ENCODE measurements around the gene CD40.

Gene CD40

GRCh38 chr20:46131396-46131795 is 13.3 kb downstream of the CD40 start:
- Histone ChIP-seq H2AFZ (ENCODE audit: low read length) (no peak overlapping the region), H3K79me2 (ENCODE audit: insufficient read depth, low read length) (no peaks in the 10 kb centered on the region), H3K9ac (ENCODE audit: low read depth, low read length, poor library complexity, severe bottlenecking) (no peak overlapping the region), H3K4me1 (ENCODE audit: insufficient read depth, low read length, poor library complexity, severe bottlenecking) (no peaks in the 10 kb centered on the region), H3F3A (ENCODE audit: low read depth) (no peaks in the 10 kb centered on the region), H3K9me3 (ENCODE audit: insufficient read depth, low read depth, low read length) (no peaks in the 10 kb centered on the region), H3K36me3 (ENCODE audit: insufficient read depth, low read length) (no peaks in the 10 kb centered on the region), H4K20me1 (ENCODE audit: insufficient read depth, low read length, poor library complexity, severe bottlenecking) (no peaks in the 10 kb centered on the region), H3K4me3 (ENCODE audit: low read length, poor library complexity, severe bottlenecking) (no peak overlapping the region), H3K9me2 (replicated peaks; ENCODE audit: low read depth, low read length) (no peaks in the 10 kb centered on the region), H3K27me3 (ENCODE audit: insufficient read depth, low read length, poor library complexity, severe bottlenecking) (no peaks in the 10 kb centered on the region), H3K4me2 (ENCODE audit: low read depth, low read length, poor library complexity, severe bottlenecking) (no peak overlapping the region)
- TF ChIP-seq EZH2phosphoT487 (IDR thresholded peaks at IDR 0.05; ENCODE audit: borderline replicate concordance), result no peak
- TF ChIP-seq CTCF (conservative IDR thresholded peaks at IDR 0.05; ENCODE audit: low read length), result no peak

DNA sequence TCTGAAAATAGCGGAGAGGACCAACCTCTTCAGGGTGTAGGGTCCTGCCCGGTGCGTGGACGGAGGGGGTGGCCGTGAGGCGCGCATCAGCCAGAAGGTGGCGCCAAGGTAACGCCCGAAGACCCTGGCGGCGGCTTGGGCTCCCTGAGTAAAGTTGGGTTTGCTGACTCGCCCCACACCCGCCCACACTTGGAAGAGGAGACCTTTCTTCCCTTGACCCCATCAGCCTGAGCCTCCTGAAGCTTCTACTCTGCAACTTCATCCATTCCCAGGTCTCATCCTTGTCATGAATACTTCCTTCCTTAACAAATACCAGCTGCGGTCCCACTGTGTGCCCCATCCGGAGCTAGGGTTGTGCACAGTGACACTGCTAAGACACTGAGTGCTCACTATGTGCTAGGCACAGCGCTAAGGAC is 14.6 kb downstream of the CD40 start:
- Histone ChIP-seq H3K9me2 (replicated peaks; ENCODE audit: low read depth, low read length) (no peaks in the 10 kb centered on the region), H3F3A (ENCODE audit: low read depth) (no peaks in the 10 kb centered on the region), H3K9me3 (ENCODE audit: insufficient read depth, low read depth, low read length) (no peaks in the 10 kb centered on the region), H2AFZ (ENCODE audit: low read length) (peak overlapping the region; percentile 19; the same call in 1 of the 2 replicates), H3K4me2 (ENCODE audit: low read depth, low read length, poor library complexity, severe bottlenecking) (no peak overlapping the region), H3K27me3 (ENCODE audit: insufficient read depth, low read length, poor library complexity, severe bottlenecking) (no peaks in the 10 kb centered on the region), H3K36me3 (ENCODE audit: insufficient read depth, low read length) (no peaks in the 10 kb centered on the region), H3K4me3 (ENCODE audit: low read length, poor library complexity, severe bottlenecking) (no peak overlapping the region), H3K4me1 (ENCODE audit: insufficient read depth, low read length, poor library complexity, severe bottlenecking) (no peaks in the 10 kb centered on the region), H3K9ac (ENCODE audit: low read depth, low read length, poor library complexity, severe bottlenecking) (no peak overlapping the region), H3K79me2 (ENCODE audit: insufficient read depth, low read length) (no peaks in the 10 kb centered on the region), H4K20me1 (ENCODE audit: insufficient read depth, low read length, poor library complexity, severe bottlenecking) (no peaks in the 10 kb centered on the region)
- TF ChIP-seq EZH2phosphoT487 (IDR thresholded peaks at IDR 0.05; ENCODE audit: borderline replicate concordance) (no peak), CTCF (conservative IDR thresholded peaks at IDR 0.05; ENCODE audit: low read length) (peak; percentile 86)

DNA sequence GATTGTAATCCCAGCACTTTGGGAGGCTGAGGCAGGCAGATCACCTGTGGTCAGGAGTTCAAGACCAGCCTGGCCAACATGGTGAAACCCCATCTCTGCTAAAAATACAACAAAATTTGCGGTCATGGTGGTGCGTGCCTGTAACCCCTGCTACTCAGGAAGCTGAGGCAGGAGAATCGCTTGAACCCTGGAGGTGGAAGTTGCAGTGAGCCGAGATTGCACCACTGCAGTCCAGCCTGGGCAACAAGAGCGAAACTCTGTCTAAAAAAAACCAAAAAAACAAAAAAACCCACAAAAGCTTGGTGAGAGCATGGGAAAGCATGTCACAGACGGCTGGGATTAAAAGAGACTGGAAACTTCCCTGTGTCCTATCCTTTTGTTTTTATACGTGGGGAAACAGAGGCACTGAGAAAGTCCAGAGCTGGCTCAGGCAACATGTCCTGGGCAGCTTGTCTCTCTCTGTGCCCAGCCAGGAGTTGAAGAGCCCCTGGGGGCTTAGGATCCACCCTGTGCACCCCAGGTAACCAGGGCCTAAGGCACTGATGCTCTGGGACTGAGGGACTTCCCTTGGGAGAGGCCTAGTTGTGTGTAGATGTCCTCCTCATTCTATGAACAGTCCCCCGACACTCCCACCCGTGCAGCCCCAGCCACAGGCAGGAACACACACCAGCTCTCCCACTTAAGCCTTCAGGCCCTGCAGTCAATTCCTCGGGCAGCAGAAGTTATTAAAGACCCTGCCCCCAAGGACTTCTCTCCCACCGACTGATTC is 16.0 kb downstream of the CD40 start:
- no peak for TF ChIP-seq EZH2phosphoT487 (IDR thresholded peaks at IDR 0.05; ENCODE audit: borderline replicate concordance)
- TF ChIP-seq CTCF (conservative IDR thresholded peaks at IDR 0.05; ENCODE audit: low read length), result no peak
- Histone ChIP-seq H3K9ac (ENCODE audit: low read depth, low read length, poor library complexity, severe bottlenecking) (no peak overlapping the region), H2AFZ (ENCODE audit: low read length) (no peak overlapping the region), H3K27me3 (ENCODE audit: insufficient read depth, low read length, poor library complexity, severe bottlenecking) (no peaks in the 10 kb centered on the region), H3K36me3 (ENCODE audit: insufficient read depth, low read length) (no peaks in the 10 kb centered on the region), H3K79me2 (ENCODE audit: insufficient read depth, low read length) (no peaks in the 10 kb centered on the region), H3F3A (ENCODE audit: low read depth) (no peaks in the 10 kb centered on the region), H3K4me1 (ENCODE audit: insufficient read depth, low read length, poor library complexity, severe bottlenecking) (no peaks in the 10 kb centered on the region), H4K20me1 (ENCODE audit: insufficient read depth, low read length, poor library complexity, severe bottlenecking) (no peaks in the 10 kb centered on the region), H3K9me3 (ENCODE audit: insufficient read depth, low read depth, low read length) (no peaks in the 10 kb centered on the region), H3K9me2 (replicated peaks; ENCODE audit: low read depth, low read length) (no peaks in the 10 kb centered on the region), H3K4me3 (ENCODE audit: low read length, poor library complexity, severe bottlenecking) (no peak overlapping the region), H3K4me2 (ENCODE audit: low read depth, low read length, poor library complexity, severe bottlenecking) (no peak overlapping the region)
